Suprapubic skin (tissue), 4 donors: Measurements from ENCODE around the gene ADH4.

Experiments used
- POLR2A ChIP-seq, 2 donors: fragments of 450-650 bp; IDR thresholded peaks; one replicate each; pipeline ENCODE4 v1.6.1; 2017; ENCODE audit warnings: antibody characterized with exemption in 2 of 2, mild to moderate bottlenecking in 2 of 2, moderate library complexity in 2 of 2
- POLR2AphosphoS5 ChIP-seq, 3 donors: sonication (generic); formaldehyde crosslinking; IDR thresholded peaks; one replicate each; pipeline ENCODE4 v1.6.1; 2017; ENCODE audit warnings: antibody characterized with exemption in 3 of 3
- TF ChIP-seq, protein P1 (sequence below), 2 donors: fragments of 200-600 bp in 1 of 2; fragments of 450-650 bp in 1 of 2; sonication (generic) in 1 of 2; IDR thresholded peaks; one replicate each; pipeline ENCODE4 v1.5.1; 2016 to 2019; ENCODE audit warnings: antibody characterized with exemption in 2 of 2, mild to moderate bottlenecking in 1 of 2, moderate library complexity in 1 of 2

GRCh38 chr4:99077177-99077576, 66.9 kb downstream of the ADH4 start:
- TF ChIP-seq, protein P1, sequence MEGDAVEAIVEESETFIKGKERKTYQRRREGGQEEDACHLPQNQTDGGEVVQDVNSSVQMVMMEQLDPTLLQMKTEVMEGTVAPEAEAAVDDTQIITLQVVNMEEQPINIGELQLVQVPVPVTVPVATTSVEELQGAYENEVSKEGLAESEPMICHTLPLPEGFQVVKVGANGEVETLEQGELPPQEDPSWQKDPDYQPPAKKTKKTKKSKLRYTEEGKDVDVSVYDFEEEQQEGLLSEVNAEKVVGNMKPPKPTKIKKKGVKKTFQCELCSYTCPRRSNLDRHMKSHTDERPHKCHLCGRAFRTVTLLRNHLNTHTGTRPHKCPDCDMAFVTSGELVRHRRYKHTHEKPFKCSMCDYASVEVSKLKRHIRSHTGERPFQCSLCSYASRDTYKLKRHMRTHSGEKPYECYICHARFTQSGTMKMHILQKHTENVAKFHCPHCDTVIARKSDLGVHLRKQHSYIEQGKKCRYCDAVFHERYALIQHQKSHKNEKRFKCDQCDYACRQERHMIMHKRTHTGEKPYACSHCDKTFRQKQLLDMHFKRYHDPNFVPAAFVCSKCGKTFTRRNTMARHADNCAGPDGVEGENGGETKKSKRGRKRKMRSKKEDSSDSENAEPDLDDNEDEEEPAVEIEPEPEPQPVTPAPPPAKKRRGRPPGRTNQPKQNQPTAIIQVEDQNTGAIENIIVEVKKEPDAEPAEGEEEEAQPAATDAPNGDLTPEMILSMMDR (IDR thresholded peaks at IDR 0.05) = no peak
- no peak for TF ChIP-seq POLR2A (IDR thresholded peaks at IDR 0.05)
- no peak for TF ChIP-seq POLR2AphosphoS5 (IDR thresholded peaks at IDR 0.05)
